AG10803 (cell line): ENCODE measurements around the gene SULT1A2.
"Not testable (repeated sequence)": the region's sequence is repeated elsewhere in the genome, so short reads cannot be mapped to it uniquely, and the experiment has no call there.

Source experiments
- DNase-seq: peaks from one replicate; pipeline ENCODE4 v3.0.0; 2010; ENCODE audit warnings: low read depth
- H3K4me3 ChIP-seq: 2 replicates; pipeline ENCODE4 v1.5.1; 2011; ENCODE audit warnings: mild to moderate bottlenecking, low read length, control low read depth
- TF ChIP-seq, protein P1 (sequence below): conservative IDR thresholded peaks from 2 replicates; pipeline ENCODE4 v1.5.1; 2011; ENCODE audit warnings: mild to moderate bottlenecking, low read length, control low read depth, inconsistent platforms

The SULT1A2 gene

DNA sequence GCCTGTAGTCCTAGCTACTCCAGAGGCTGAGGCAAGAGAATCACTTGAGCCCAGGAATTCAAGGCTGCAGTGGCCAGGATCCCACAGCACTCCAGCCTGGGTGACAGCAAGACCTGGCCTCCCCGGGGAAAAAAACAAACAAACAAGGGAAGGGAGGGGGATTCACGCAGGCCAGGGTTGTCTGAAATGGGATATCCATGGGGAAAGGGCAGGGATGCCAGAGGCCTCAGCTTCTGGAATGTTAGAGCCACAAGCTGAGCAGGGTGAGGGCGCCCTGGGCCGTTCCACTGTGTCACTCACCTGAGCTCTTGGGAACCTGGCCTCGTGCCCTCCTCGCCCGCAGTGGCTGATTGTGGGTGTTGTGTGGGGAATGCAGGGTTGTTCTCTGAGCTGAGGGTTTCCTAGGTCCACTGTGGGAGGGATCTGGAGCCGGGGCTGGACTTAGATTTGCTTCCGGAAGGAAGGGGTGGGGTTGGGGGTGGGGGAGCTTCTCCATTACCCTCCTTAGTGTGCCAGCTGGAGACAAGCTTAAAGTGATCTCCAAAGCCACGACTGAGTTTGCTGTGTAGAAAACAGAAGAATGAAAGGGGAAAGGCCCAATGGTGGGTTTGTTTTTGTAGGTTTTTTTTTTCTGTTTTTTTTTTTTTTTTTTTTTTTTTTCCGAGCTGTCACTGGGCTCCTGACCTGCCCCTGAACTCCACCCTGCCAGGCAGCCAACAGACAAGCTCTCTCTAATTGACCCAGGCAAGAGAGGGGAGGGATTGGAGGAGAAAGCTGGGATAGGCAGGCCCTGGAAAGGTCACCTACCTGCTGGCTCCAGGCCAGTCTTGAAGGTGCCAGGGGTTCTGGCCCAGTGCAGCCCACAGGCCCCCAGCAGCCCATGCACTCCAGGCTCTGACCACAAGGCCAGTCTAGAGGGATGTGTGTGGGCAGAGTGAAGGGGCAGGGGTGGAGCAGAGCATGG, 13.1 kb upstream of the SULT1A2 start, which contains the start of gene SULT1A1:
Gene SULT1A1, minus strand, starts transcription at position 414 of the 964 bp plus-strand sequence. CDS start 1,189 bp downstream, outside the sequence.
- H3K4me3 ChIP-seq: no peak within 1 kb of the TSS
- TF ChIP-seq, protein P1, sequence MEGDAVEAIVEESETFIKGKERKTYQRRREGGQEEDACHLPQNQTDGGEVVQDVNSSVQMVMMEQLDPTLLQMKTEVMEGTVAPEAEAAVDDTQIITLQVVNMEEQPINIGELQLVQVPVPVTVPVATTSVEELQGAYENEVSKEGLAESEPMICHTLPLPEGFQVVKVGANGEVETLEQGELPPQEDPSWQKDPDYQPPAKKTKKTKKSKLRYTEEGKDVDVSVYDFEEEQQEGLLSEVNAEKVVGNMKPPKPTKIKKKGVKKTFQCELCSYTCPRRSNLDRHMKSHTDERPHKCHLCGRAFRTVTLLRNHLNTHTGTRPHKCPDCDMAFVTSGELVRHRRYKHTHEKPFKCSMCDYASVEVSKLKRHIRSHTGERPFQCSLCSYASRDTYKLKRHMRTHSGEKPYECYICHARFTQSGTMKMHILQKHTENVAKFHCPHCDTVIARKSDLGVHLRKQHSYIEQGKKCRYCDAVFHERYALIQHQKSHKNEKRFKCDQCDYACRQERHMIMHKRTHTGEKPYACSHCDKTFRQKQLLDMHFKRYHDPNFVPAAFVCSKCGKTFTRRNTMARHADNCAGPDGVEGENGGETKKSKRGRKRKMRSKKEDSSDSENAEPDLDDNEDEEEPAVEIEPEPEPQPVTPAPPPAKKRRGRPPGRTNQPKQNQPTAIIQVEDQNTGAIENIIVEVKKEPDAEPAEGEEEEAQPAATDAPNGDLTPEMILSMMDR: no peak
- DNase-seq: no peak

DNA sequence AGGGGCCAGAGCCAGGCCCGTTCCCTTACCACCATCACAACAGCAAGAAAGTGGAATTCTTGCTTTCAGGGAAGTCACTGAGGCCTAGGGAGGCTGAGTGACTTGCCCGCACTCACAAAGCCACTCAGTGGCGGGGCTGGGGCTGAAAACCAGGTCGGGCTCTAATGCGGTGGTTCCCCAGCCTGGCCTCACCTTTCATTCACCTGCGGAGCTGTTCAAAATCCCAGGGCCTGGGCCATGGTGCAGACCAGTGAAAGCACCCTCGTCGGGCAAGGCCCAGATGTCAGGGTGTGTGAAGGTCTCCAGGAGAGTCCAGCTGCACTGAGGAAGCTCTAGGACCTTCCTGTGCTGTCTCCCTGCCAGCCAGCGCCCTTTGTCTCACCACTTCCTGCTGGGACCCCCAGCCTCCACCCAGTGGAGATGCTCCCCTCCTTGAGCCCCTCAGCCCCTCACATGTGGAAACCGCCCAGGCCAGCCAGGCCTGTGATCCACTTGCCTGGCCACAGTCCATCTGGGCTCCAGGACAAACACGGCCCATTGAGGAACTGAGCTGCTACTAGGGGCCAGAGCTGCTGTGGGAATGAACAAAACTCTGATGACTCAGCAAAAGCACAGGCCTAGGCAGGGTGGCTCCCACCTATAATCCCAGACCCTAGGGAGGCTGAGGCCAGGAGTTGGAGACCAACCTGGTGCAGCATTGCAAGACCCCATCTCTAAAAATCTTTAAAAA, 12.2 kb upstream of the SULT1A2 start:
- not testable (repeated sequence) for H3K4me3 ChIP-seq, DNase-seq

DNA sequence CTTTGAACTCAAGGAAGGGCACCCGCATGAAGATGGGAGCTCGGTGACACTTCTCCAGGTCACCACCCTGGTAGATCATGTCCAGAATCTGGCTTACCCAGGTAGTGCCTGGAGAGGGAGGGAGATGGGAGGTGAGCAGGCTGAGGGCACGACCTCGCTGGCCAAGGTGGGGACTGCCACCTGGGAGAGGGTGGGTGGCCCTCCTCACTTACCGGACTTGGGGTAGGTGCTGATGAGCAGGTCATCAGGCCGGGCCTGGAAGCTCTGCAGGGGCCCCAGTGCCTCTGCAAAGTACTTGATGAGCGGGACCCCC, 11.6 kb upstream of the SULT1A2 start:
- DNase-seq, H3K4me3 ChIP-seq: not testable (repeated sequence)

DNA sequence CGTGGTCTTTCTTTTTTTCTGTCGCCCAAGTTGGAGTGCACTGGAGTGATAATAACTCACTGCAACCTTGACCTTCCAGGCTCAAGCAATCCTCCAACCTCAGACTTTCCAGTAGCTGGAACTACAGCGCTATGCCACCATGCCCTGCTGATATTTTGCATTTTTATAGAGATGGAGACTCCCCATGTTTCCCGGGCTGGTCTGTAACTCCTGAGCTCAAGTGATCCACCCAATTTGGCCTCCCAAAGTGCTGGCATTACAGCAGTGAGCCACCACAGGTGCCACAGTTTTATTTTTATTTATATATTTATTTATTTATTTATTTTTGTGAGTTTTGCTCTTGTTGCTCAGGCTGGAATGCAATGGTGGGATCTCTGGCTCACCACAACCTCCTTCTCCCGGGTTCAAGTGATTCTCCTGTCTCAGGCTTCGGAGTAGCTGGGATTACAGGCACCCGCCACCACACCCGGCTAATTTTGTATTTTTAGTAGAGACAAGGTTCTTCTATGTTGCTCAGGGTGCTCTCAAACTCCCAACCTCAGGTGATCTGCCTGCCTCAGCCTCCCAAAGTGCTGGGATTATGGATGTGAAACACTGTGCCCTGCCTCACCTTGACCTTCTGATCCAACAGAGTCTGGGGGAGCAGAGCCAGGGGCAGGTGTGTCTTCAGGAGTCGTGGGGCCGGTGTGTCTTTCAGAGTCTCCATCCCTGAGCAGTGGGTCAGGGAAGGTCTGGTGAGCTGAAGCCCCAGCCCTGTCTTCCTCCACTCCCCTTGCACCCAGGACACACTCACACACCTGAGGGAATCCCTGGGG, 11.0 kb upstream of the SULT1A2 start:
- DNase-seq, H3K4me3 ChIP-seq: not testable (repeated sequence)

DNA sequence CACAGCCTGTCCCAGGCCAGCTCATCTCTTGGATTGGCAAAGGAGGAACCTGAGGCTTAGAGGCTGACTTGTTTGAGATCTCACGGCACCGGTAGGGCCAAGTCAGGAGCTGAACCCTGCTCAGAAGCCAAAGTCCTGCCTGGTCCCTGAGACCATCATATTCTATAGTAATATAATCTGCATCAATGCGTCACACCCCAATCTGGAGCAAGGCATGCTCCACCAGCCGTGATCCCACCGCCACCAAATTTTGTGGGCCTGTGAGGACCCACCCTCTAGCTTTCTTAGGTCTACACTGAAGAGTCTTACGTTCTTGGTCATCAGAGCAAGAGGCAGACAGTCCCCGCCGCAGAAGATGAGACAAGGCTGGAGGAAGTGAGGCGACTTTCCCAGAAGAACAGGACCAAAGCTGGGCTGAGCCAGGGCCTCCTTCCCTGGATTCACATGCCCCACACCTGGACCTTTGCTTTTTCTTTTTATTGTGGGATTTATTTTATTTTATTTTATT, 10.3 kb upstream of the SULT1A2 start:
- no peak overlapping the region for H3K4me3 ChIP-seq

DNA sequence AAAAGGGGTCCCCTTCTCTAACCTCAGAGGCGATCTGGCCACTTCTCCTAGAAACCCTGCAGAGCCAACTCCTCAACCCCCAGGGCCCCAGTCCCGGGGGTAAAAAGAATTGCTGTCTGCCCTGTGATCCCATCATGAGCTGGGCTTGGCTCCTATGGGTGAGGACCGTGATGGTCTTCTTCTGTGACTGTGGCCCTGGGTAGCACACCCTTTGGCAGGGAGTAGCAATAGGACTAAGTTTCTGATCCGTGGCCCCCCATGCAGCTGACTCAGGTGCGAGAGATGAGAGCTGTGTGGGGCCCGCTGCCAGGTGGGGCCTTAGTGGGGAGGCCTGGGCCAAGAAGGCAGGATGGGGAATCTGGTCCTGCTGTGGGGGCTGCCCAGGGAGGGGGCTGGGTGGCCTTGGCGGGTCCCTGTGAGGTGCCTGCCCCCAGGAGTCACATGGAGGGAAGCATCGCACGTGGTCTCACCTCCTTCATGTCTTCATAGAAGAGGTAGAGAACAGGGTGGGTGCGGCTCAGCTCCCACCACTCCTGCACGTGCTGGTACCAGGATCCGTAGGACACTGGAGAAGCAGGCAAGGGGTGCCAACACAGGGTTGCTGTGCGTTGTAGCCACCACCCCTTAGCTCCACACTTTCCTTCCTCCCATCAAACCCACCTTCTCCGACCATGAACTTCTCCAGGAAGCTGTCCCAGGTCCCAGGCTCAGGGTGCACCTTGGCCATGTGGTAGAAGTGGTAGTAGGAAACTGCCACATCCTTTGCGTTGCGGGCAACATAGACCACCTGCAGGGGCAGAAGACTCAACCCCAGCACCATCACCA, 9.7 kb upstream of the SULT1A2 start:
- TF ChIP-seq, protein P1: no peak
- no peak overlapping the region for H3K4me3 ChIP-seq
- no peak for DNase-seq

More for the DNA sequence above, 10.3 kb upstream of the SULT1A2 start:
- DNase-seq: no peak
- TF ChIP-seq, protein P1: no peak

DNA sequence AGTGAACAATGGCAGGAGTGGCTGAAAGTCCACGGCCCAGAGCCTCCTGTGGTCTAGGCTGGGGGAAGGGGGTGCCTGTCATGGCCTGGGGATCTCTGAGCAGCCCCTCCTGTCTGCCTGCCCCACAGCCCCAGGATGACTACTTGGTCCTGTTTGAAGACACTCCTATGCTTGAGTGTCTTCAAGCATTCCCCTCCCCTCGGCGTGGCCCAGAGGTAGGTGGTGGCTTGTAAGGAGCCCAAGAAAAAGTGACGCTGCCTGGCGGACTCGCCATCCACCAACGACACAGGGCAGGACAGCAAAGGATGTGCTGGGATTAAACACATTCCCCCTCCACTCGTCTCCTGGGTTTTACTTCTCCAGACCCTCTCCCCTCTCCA, 7.3 kb upstream of the SULT1A2 start:
- TF ChIP-seq, protein P1: no peak
- no peak overlapping the region for H3K4me3 ChIP-seq
- no peak for DNase-seq
